ENCODE results near the gene GUCA2B.

DNA sequence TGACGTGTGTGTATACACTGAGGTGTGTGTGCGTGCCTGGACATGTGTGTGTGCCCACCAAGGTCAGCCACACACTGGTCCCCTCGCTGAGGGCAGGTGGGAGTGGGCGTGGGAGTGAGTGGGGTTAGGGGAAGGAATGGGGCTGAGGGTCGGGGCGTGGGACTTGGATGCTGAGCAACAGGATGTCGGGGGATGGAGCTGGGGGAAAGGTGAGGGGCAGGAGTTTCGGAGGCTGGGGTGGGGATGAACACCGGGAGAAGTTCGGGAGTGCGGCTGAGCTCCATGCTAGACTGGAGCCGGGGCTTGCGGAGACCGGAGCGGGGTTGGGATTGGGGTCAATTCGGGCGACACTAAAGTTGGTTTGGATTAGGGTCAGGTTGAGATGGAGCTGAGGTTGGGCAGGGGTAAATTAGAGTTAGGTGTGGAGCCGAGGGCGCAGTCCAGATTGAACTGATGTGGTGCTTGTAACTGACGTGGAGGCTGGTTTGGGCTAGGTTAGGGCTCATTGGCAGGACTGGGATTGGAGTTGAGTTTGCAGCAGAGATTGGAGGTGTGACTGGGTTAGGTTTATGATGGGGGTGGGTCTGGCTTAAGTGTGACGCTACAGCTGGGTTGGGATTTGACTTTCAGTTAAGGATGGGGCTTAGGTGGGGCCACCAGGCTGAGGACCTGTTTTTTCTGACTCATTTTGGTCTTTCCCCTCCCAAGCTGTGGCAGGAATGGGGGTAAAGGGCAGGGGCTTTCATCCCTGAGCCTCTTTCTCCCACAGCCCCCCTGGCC lies 14.6 kb downstream of the GUCA2B start:
- TF ChIP-seq, protein P1, sequence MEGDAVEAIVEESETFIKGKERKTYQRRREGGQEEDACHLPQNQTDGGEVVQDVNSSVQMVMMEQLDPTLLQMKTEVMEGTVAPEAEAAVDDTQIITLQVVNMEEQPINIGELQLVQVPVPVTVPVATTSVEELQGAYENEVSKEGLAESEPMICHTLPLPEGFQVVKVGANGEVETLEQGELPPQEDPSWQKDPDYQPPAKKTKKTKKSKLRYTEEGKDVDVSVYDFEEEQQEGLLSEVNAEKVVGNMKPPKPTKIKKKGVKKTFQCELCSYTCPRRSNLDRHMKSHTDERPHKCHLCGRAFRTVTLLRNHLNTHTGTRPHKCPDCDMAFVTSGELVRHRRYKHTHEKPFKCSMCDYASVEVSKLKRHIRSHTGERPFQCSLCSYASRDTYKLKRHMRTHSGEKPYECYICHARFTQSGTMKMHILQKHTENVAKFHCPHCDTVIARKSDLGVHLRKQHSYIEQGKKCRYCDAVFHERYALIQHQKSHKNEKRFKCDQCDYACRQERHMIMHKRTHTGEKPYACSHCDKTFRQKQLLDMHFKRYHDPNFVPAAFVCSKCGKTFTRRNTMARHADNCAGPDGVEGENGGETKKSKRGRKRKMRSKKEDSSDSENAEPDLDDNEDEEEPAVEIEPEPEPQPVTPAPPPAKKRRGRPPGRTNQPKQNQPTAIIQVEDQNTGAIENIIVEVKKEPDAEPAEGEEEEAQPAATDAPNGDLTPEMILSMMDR (conservative IDR thresholded peaks at IDR 0.05; ENCODE audit: low read length) = no peak
- no peak for TF ChIP-seq EZH2phosphoT487 (IDR thresholded peaks at IDR 0.05; ENCODE audit: borderline replicate concordance)

Measured in Loucy (cell line).